Skeletal muscle cell (primary cell): ENCODE measurements around the gene SLC41A2.

Source experiments
- DNase-seq: peaks from one replicate; pipeline ENCODE4 v3.0.0-alpha.2; 2010; ENCODE audit warnings: low read depth
- H3K4me3 ChIP-seq: 2 replicates; pipeline ENCODE4 v1.5.1; 2011; ENCODE audit warnings: low read depth, mild to moderate bottlenecking, control low read depth, low read length, moderate library complexity

SLC41A2 gene

GRCh38 chr12:104933778-104934177 lies 24.3 kb downstream of the SLC41A2 start:
- no peak for DNase-seq
- H3K4me3 ChIP-seq = no peak overlapping the region

GRCh38 chr12:104933128-104933527 lies 25.0 kb downstream of the SLC41A2 start:
- no peak overlapping the region for H3K4me3 ChIP-seq
- no peak for DNase-seq

- DNase-seq = peak; percentile 43
- no peak overlapping the region for H3K4me3 ChIP-seq
Observed at GRCh38 chr12:104930388-104931326, 27.4 kb downstream of the SLC41A2 start.

- no peak for DNase-seq
- no peak overlapping the region for H3K4me3 ChIP-seq
Observed at GRCh38 chr12:104929977-104930376, 28.1 kb downstream of the SLC41A2 start.

- DNase-seq = no peak
- no peak overlapping the region for H3K4me3 ChIP-seq
Observed at GRCh38 chr12:104929368-104929767, 28.7 kb downstream of the SLC41A2 start.

GRCh38 chr12:104928036-104928745 lies 29.9 kb downstream of the SLC41A2 start:
- no peak for DNase-seq
- H3K4me3 ChIP-seq = no peak overlapping the region

GRCh38 chr12:104925501-104925900 lies 32.6 kb downstream of the SLC41A2 start:
- H3K4me3 ChIP-seq = no peak overlapping the region
- no peak for DNase-seq

- no peak for DNase-seq
- H3K4me3 ChIP-seq = no peak overlapping the region
Observed at GRCh38 chr12:104921340-104921739, 36.8 kb downstream of the SLC41A2 start.

- no peak for DNase-seq
- no peak overlapping the region for H3K4me3 ChIP-seq
Observed at GRCh38 chr12:104911942-104912341, 46.1 kb downstream of the SLC41A2 start.

- peak; percentile 25 for DNase-seq
- no peak overlapping the region for H3K4me3 ChIP-seq
Observed at GRCh38 chr12:104910196-104910840, 47.8 kb downstream of the SLC41A2 start.

GRCh38 chr12:104909761-104910160 lies 48.3 kb downstream of the SLC41A2 start:
- H3K4me3 ChIP-seq = no peak overlapping the region
- peak; percentile 35 for DNase-seq
